ENCODE measurements around the gene CFAP97.
A peak's percentile ranks its signal among the peaks of the same experiment; 100 is the strongest.

The CFAP97 gene

DNA sequence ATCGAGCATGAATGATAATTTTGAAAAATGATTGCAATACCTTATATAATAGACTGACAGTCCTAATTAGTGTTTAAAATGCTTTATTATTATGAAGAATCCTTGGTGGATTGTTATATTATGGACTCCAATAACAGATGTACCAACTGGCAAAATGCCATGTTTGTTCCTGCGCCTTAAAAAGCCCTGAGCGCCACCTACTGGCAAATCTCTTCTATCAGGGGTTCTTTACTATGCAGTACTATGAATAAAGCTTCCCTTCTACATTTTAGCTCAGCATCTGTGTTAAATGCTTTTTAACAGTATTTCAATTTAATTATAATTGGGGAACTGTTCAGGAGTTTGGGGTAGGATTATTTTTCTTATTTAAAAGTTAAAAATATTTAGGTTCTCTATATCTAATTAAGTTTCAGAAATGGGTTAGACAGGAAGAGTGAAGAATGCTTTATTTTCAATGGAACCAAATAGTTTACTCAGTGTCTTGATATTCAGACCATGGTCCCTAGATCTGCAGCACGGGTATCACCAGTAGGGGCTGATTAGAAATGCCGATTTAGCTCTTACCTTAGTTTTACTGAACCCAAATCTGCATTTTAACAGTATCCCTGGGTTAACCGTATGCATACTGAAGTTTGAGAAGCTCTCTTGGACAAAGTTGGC, 20.0 kb downstream of the CFAP97 start:
- H3K4me1 Mint-ChIP-seq: peaks cover 34% of the 10 kb centered on the region
- no peaks in the 10 kb centered on the region for H3K9me3 Mint-ChIP-seq
- H3K36me3 Mint-ChIP-seq (ENCODE audit: insufficient read depth): peaks cover 4% of the 10 kb centered on the region
- H3K27me3 Mint-ChIP-seq: no peaks in the 10 kb centered on the region
- peak; percentile 76 for ATAC-seq (replicated peaks; ENCODE audit: extremely low read depth, poor library complexity, severe bottlenecking)
- no peak overlapping the region for H3K27ac Mint-ChIP-seq (ENCODE audit: low read depth)
- H3K4me3 Mint-ChIP-seq: no peak overlapping the region
- DNase-seq (ENCODE audit: low spot score in 2 of 2): peak; percentile 60

DNA sequence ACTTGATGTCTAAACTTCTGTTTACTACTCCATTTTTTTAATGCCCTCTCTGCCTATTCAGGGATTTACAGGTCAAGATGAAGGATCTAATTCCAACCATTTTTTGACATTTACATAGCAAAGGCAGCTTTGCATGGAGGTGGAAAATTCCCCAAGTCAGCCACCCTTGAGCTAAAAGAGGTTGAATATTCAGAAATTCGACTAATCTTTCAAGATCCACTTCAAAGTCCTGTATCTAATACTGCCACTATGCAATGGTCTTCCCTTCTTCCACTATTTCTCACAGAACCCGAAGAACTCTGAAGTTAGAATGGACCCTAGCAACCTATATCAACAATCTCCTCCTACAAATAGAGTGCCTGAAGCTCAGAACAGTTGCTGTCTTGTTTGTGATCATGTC, 21.6 kb downstream of the CFAP97 start:
- Mint-ChIP-seq H3K27me3 (no peaks in the 10 kb centered on the region), H3K27ac (ENCODE audit: low read depth) (no peak overlapping the region), H3K36me3 (ENCODE audit: insufficient read depth) (peaks cover 2% of the 10 kb centered on the region), H3K4me3 (no peak overlapping the region), H3K4me1 (peaks cover 35% of the 10 kb centered on the region), H3K9me3 (no peaks in the 10 kb centered on the region)
- ATAC-seq (replicated peaks; ENCODE audit: extremely low read depth, poor library complexity, severe bottlenecking): no peak
- no peak for DNase-seq (ENCODE audit: low spot score in 2 of 2)

DNA sequence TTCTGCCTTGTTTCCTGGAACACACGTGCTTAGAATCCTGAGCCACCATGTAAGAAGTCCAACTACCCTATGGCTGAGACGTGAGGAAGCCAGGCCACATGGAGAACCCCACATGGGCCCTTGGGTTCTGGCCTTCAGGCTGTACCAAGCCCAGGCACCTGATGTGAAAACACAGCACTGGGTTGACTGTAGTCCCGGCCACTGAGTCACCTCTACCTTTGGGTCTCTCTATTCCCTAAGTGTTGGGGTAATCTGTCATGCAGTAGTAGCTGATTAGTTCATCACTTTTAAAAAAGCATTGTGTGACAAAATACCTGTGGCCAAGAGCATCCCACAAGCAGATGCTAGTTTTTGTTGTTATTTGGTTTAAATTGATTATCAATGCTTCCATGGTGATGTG, 24.3 kb downstream of the CFAP97 start:
- ATAC-seq (replicated peaks; ENCODE audit: extremely low read depth, poor library complexity, severe bottlenecking): no peak
- H3K27me3 Mint-ChIP-seq: no peaks in the 10 kb centered on the region
- H3K9me3 Mint-ChIP-seq: no peaks in the 10 kb centered on the region
- H3K27ac Mint-ChIP-seq (ENCODE audit: low read depth): no peak overlapping the region
- no peak for DNase-seq (ENCODE audit: low spot score in 2 of 2)
- H3K4me1 Mint-ChIP-seq: peaks cover 24% of the 10 kb centered on the region
- peaks cover 10% of the 10 kb centered on the region for H3K36me3 Mint-ChIP-seq (ENCODE audit: insufficient read depth)
- H3K4me3 Mint-ChIP-seq: no peak overlapping the region

DNA sequence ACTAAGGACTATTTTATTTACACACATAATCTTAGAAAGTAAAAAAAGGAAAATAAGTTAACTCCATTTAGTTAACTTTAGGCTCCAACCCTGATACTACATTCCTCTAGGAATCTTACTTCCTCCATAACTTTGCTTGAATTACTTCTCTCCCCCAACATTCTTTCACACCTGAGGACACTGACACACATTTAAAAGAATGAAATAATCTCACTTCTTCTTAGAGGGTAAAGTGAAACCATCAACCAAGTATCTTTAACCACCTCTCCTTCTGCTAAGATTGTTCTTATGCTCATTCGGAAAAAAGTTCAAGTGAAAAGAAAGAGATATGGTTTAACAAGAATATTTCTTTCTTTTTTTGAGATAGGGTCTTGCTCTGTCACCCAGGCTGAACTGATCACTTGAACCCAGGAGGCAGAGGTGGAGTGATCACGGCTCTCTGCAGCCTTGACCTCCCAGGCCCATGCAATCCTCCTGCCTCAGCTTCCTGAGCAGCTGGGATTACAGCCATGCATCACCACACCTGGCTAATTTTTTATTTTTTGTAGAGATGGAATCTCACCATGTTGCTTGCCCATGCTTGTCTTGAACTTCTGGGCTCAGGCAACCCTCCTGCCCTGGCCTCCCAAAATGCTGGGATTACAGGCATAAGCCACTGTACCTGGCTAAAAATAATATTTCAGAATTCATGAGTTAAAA, 32.3 kb downstream of the CFAP97 start:
- H3K9me3 Mint-ChIP-seq: no peaks in the 10 kb centered on the region
- no peaks in the 10 kb centered on the region for H3K27me3 Mint-ChIP-seq
- H3K4me3 Mint-ChIP-seq: no peak overlapping the region
- peaks cover 19% of the 10 kb centered on the region for H3K36me3 Mint-ChIP-seq (ENCODE audit: insufficient read depth)
- DNase-seq (ENCODE audit: low spot score in 2 of 2) (no peak), ATAC-seq (replicated peaks; ENCODE audit: extremely low read depth, poor library complexity, severe bottlenecking) (no peak)
- no peak overlapping the region for H3K27ac Mint-ChIP-seq (ENCODE audit: low read depth)
- no peaks in the 10 kb centered on the region for H3K4me1 Mint-ChIP-seq

DNA sequence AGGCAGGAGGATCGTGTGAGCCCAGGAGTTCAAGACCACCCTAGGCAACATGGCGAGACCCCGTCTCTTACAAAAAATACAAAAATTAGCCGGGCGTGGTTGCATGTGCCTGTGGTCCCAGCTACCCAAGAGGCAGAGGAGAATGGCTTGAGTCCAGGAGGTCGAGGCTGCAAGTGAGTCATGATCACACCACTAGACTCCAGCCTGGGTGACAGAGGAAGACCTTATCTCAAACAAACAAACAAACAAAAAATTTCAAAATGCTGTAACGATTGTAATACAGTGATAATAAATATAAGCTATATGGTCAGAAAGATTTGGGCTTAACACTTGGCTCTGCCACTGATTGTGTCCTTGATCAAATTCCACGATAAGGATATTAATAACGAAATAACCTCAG, 36.6 kb downstream of the CFAP97 start:
- H3K9me3 Mint-ChIP-seq: no peaks in the 10 kb centered on the region

DNA sequence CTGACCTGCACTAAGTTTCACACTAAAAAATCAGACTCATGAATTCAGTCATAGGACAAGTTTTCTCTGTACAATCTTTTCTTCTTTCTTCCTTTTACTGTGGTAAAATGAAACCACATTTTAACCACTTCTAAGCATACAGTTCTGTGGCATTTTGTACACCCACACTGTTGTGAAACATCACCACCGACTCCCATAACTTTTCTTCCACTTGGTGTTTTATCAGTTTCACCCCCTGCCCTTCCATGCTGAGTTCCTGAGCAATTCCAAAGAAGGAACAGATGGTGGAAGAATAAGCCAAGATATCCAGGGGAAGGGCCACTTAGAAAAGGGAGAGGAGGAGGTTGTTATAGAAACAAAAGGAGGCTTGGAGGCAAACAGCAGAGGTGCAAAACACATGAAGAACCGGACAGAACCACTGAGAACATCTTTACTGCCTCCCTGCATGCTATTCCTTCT, 38.2 kb downstream of the CFAP97 start:
- H3K9me3 Mint-ChIP-seq: no peaks in the 10 kb centered on the region
- H3K4me3 Mint-ChIP-seq: peak overlapping the region; percentile 30
- no peak overlapping the region for H3K27ac Mint-ChIP-seq (ENCODE audit: low read depth)
- H3K27me3 Mint-ChIP-seq: no peaks in the 10 kb centered on the region
- H3K36me3 Mint-ChIP-seq (ENCODE audit: insufficient read depth): peaks cover 27% of the 10 kb centered on the region
- ATAC-seq (replicated peaks; ENCODE audit: extremely low read depth, poor library complexity, severe bottlenecking) (peak; percentile 87), DNase-seq (ENCODE audit: low spot score in 2 of 2) (no peak)
- H3K4me1 Mint-ChIP-seq: peaks cover 13% of the 10 kb centered on the region

More for the DNA sequence above, 36.6 kb downstream of the CFAP97 start:
- H3K4me3 Mint-ChIP-seq: no peak overlapping the region
- ATAC-seq (replicated peaks; ENCODE audit: extremely low read depth, poor library complexity, severe bottlenecking): no peak
- peaks cover 24% of the 10 kb centered on the region for H3K36me3 Mint-ChIP-seq (ENCODE audit: insufficient read depth)
- DNase-seq (ENCODE audit: low spot score in 2 of 2): no peak
- peaks cover 13% of the 10 kb centered on the region for H3K4me1 Mint-ChIP-seq
- H3K27ac Mint-ChIP-seq (ENCODE audit: low read depth): no peak overlapping the region
- H3K27me3 Mint-ChIP-seq: no peaks in the 10 kb centered on the region

DNA sequence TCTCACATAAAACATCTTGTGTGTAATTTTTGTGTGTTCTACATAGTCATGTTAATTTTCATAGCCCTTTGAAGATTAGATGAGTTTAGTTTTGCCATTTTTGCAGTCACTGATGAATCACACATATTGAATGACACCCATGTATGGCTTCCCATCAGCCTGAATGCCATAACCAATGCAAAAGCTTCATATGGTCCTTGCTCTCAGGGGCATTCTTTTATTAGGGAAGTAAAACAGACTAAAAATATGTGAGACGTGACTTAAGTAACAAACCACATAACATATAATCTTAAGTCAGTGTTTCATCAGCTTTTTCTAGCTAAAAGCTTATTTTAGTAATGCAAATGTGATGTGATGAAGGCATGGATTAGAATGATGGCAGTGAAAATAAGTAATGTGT, 52.5 kb downstream of the CFAP97 start:
- Mint-ChIP-seq H3K4me1 (no peaks in the 10 kb centered on the region), H3K36me3 (ENCODE audit: insufficient read depth) (peaks cover 23% of the 10 kb centered on the region), H3K4me3 (no peak overlapping the region), H3K27ac (ENCODE audit: low read depth) (no peak overlapping the region), H3K27me3 (no peaks in the 10 kb centered on the region), H3K9me3 (no peaks in the 10 kb centered on the region)
- ATAC-seq (replicated peaks; ENCODE audit: extremely low read depth, poor library complexity, severe bottlenecking) (no peak), DNase-seq (ENCODE audit: low spot score in 2 of 2) (no peak)

DNA sequence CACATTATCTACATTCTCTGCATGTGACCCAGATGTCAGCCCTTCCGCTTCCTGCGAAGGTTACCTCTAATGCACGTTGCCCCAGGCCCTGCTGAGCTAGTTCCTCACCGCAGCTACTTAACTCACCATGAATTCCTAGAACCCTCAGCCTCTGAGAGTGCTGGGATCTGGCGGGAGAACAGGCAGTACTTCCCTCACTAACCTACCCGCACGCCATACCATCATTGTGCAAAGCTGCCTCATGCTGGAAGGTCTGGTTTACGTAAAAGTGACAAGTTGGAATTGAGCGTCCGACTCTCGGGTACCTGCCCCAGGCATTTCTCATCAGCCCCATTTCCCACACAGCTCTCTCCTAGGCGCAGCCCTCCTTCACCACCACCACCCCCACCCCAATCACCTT, 54.4 kb downstream of the CFAP97 start:
- no peak overlapping the region for H3K4me3 Mint-ChIP-seq
- H3K36me3 Mint-ChIP-seq (ENCODE audit: insufficient read depth): peaks cover 18% of the 10 kb centered on the region
- no peak for DNase-seq (ENCODE audit: low spot score in 2 of 2)
- ATAC-seq (replicated peaks; ENCODE audit: extremely low read depth, poor library complexity, severe bottlenecking): no peak
- no peaks in the 10 kb centered on the region for H3K9me3 Mint-ChIP-seq
- no peaks in the 10 kb centered on the region for H3K27me3 Mint-ChIP-seq
- H3K27ac Mint-ChIP-seq (ENCODE audit: low read depth): no peak overlapping the region
- H3K4me1 Mint-ChIP-seq: no peaks in the 10 kb centered on the region

DNA sequence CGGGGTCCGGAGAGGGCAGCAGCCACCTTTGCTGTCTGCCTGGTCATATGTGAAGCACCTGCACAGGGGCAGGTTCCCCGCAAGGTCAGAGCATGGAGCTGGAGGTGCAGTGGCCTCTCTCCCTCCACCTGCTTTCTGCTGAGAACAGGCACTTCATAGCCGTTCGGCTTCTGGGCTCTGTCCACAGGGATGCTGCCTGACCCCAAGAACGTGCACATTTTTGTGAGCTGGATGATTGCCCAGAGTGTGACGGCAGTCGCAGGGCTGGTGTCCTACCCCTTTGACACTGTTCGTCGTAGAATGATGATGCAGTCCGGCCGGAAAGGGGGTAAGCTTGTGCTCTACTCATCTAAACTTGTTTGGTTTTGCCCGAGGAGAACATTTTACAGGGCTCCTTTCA, 58.2 kb downstream of the CFAP97 start:
- no peaks in the 10 kb centered on the region for H3K27me3 Mint-ChIP-seq
- ATAC-seq (replicated peaks; ENCODE audit: extremely low read depth, poor library complexity, severe bottlenecking): no peak

DNA sequence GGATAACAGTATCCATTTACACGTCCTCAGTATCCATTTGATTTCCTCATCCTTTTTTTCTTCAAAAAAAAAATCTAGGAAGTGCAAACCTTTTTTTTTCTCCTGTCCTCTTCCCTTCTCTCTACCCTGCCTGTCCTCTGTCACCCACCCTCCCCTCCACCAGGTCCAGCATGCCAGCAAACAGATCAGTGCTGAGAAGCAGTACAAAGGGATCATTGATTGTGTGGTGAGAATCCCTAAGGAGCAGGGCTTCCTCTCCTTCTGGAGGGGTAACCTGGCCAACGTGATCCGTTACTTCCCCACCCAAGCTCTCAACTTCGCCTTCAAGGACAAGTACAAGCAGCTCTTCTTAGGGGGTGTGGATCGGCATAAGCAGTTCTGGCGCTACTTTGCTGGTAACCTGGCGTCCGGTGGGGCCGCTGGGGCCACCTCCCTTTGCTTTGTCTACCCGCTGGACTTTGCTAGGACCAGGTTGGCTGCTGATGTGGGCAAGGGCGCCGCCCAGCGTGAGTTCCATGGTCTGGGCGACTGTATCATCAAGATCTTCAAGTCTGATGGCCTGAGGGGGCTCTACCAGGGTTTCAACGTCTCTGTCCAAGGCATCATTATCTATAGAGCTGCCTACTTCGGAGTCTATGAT, 59.1 kb downstream of the CFAP97 start:
- Mint-ChIP-seq H3K27me3 (no peaks in the 10 kb centered on the region), H3K36me3 (ENCODE audit: insufficient read depth) (peaks cover 10% of the 10 kb centered on the region), H3K27ac (ENCODE audit: low read depth) (no peak overlapping the region), H3K4me3 (peak overlapping the region; percentile 87), H3K4me1 (peaks cover 13% of the 10 kb centered on the region), H3K9me3 (no peaks in the 10 kb centered on the region)
- DNase-seq (ENCODE audit: low spot score in 2 of 2) (no peak), ATAC-seq (replicated peaks; ENCODE audit: extremely low read depth, poor library complexity, severe bottlenecking) (no peak)

More for the DNA sequence above, 58.2 kb downstream of the CFAP97 start:
- Mint-ChIP-seq H3K4me3 (no peak overlapping the region), H3K4me1 (peaks cover 13% of the 10 kb centered on the region), H3K27ac (ENCODE audit: low read depth) (no peak overlapping the region), H3K36me3 (ENCODE audit: insufficient read depth) (peaks cover 10% of the 10 kb centered on the region), H3K9me3 (no peaks in the 10 kb centered on the region)
- DNase-seq (ENCODE audit: low spot score in 2 of 2): no peak

DNA sequence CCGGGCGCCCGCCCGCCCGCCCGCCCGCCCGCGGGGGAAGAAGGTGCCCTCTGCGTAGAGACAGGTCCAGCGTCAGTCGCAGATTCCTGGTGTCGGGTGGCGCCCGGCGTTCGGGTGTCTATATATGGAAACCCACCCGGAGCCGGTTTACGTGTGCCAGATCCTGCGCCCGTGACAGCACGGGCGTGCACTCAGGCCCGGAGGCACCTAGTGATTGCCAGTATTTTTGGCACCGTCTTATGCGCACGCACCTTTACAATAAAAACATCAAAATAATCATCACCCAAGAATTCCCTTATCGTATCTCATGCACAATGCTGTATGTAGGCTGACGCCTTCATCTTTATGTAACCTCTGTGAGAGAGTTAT, 60.2 kb downstream of the CFAP97 start:
- Mint-ChIP-seq H3K27me3 (peaks cover 3% of the 10 kb centered on the region), H3K27ac (ENCODE audit: low read depth) (peak overlapping the region; percentile 62), H3K4me3 (peak overlapping the region; percentile 87), H3K4me1 (peaks cover 13% of the 10 kb centered on the region), H3K9me3 (no peaks in the 10 kb centered on the region), H3K36me3 (ENCODE audit: insufficient read depth) (peaks cover 8% of the 10 kb centered on the region)
- peak; percentile 35 for ATAC-seq (replicated peaks; ENCODE audit: extremely low read depth, poor library complexity, severe bottlenecking)
- DNase-seq (ENCODE audit: low spot score in 2 of 2): no peak

DNA sequence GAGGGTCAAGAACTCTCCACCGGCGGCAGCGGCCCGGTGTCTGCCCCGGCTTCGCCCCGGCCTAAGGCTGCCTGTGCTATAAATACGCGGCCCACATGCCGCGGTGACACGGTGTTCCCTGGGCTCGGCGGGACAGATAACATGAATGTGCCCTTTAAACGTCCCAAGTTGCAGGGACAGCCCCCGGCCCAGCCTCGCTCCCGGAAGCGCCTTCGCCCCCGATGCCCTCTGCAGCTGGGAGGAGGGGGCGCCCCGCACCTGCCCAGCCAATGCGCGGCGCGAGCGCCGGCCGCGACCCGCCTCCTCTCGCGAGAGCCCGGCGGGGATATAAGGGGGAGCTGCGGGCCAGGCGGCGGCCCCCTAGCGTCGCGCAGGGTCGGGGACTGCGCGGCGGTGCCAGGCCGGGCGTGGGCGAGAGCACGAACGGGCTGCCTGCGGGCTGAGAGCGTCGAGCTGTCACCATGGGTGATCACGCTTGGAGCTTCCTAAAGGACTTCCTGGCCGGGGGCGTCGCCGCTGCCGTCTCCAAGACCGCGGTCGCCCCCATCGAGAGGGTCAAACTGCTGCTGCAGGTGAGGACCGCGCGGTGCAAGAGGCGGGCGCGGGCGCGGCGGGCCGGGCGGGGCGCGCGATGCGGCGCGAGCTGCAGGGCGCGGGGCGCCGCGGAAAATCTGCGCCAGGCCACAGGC, 60.7 kb downstream of the CFAP97 start, which contains the start of gene SLC25A4:
Gene SLC25A4 (plus strand): TSS at position 355 of the 689 bp plus-strand sequence. CDS start 107 bp downstream, at position 462.
- H3K4me1 Mint-ChIP-seq: peaks cover 13% of the 10 kb centered on the region
- H3K27me3 Mint-ChIP-seq: peaks cover 8% of the 10 kb centered on the region
- H3K9me3 Mint-ChIP-seq: no peaks in the 10 kb centered on the region
- H3K36me3 Mint-ChIP-seq (ENCODE audit: insufficient read depth): peaks cover 8% of the 10 kb centered on the region
- DNase-seq (ENCODE audit: low spot score in 2 of 2) (peak; percentile 71 to 74), ATAC-seq (replicated peaks; ENCODE audit: extremely low read depth, poor library complexity, severe bottlenecking) (peak; percentile 93)
- peak within 1 kb of the TSS; percentile 81 for H3K27ac Mint-ChIP-seq (ENCODE audit: low read depth)
- H3K4me3 Mint-ChIP-seq: peak within 1 kb of the TSS; percentile 87

All from central memory CD8-positive, alpha-beta T cell (primary cell).